IMR-90 (cell line): ENCODE results near the gene PAFAH2. TPM values are rescaled to one million over a fixed set of nuclear protein-coding genes. Genes with fewer than 3 reads are reported as not detected.
A peak's percentile ranks its signal among the peaks of the same experiment; 100 is the strongest.

Experiments
- ATAC-seq: fragments of 200-7000 bp; cut with Tn5 transposase; 2 replicates; pipeline ENCODE4 v1.9.1; 2020; ENCODE audit warnings: low read depth, mild to moderate bottlenecking, moderate library complexity
- BruUV-seq: library from RNA; stranded (reverse); fragments of 400-500 nt; replicated peaks from 2 replicates; lab custom pipeline; 2021; lab: Mats Ljungman, UMichigan
- CTCF ChIA-PET: fragments of 300-600 bp; formaldehyde crosslinking; extraction: SDS; loops from one replicate; lab custom pipeline; 2021; ENCODE audit warnings: antibody characterized with exemption; lab: Yijun Ruan, JAX
- POLR2A ChIA-PET: fragments of 300-600 bp; sonication (Branson Sonifier 250); formaldehyde crosslinking; loops from one replicate; lab custom pipeline; 2022; ENCODE audit warnings: antibody characterized with exemption; ENCODE audit not compliant: unreplicated experiment; lab: Charles Lee
- DNase-seq: peaks from one replicate; pipeline ENCODE4 v3.0.0; 2013
- H2AFZ ChIP-seq: replicated peaks from 2 replicates; pipeline ENCODE3; 2013; ENCODE audit warnings: low read length, mild to moderate bottlenecking; ENCODE audit not compliant: poor library complexity
- H2AK5ac ChIP-seq: 2 replicates; pipeline ENCODE4 v1.6.1; 2013; ENCODE audit warnings: low read depth, low read length, inconsistent platforms
- H2AK9ac ChIP-seq: replicated peaks from 2 replicates; pipeline ENCODE3; 2013; ENCODE audit warnings: mild to moderate bottlenecking, low read depth, low read length, moderate library complexity; ENCODE audit not compliant: poor library complexity
- H2BK120ac ChIP-seq: 2 replicates; pipeline ENCODE4 v1.6.1; 2013; ENCODE audit warnings: low read depth, low read length, inconsistent platforms
- H2BK15ac ChIP-seq: 3 replicates; pipeline ENCODE4 v1.6.1; 2013; ENCODE audit warnings: low read depth, low read length, inconsistent platforms
- H2BK20ac ChIP-seq: 2 replicates; pipeline ENCODE4 v1.6.1; 2013; ENCODE audit warnings: low read depth, mild to moderate bottlenecking, inconsistent platforms, low read length, moderate library complexity
- H2BK5ac ChIP-seq: 2 replicates; pipeline ENCODE4 v1.6.1; 2013; ENCODE audit warnings: mild to moderate bottlenecking, low read depth, low read length, inconsistent platforms; ENCODE audit not compliant: poor library complexity, severe bottlenecking
- H3K14ac ChIP-seq: replicated peaks from 2 replicates; pipeline ENCODE4 v1.6.1; 2013; ENCODE audit warnings: low read depth, low read length, inconsistent platforms
- H3K18ac ChIP-seq: 2 replicates; pipeline ENCODE4 v1.6.1; 2013; ENCODE audit warnings: low read depth, low read length, control low read depth
- H3K23ac ChIP-seq: 2 replicates; pipeline ENCODE4 v1.6.1; 2013; ENCODE audit warnings: low read depth, low read length, inconsistent platforms
- H3K27ac ChIP-seq: 2 replicates; pipeline ENCODE4 v1.5.1; 2013; ENCODE audit warnings: mild to moderate bottlenecking, control low read depth, low read length; ENCODE audit not compliant: insufficient read depth
- H3K27me3 ChIP-seq: 2 replicates; pipeline ENCODE4 v1.6.1; 2013; ENCODE audit warnings: low read length; ENCODE audit not compliant: control insufficient read depth, insufficient read depth
- H3K36me3 ChIP-seq: 2 replicates; pipeline ENCODE4 v1.6.1; 2013; ENCODE audit warnings: low read length, mixed read lengths; ENCODE audit not compliant: control insufficient read depth, insufficient read depth
- H3K4ac ChIP-seq: 2 replicates; pipeline ENCODE4 v1.6.1; 2013; ENCODE audit warnings: low read depth, low read length, inconsistent platforms
- H3K4me1 ChIP-seq: 2 replicates; pipeline ENCODE4 v1.6.1; 2013; ENCODE audit warnings: low read length, mixed read lengths; ENCODE audit not compliant: control insufficient read depth, insufficient read depth
- H3K4me2 ChIP-seq: 2 replicates; pipeline ENCODE4 v1.6.1; 2013; ENCODE audit warnings: low read depth, mild to moderate bottlenecking, control low read depth, low read length, moderate library complexity
- H3K4me3 ChIP-seq: 2 replicates; pipeline ENCODE4 v1.5.1; 2013; ENCODE audit warnings: low read depth, mild to moderate bottlenecking, control low read depth, low read length, moderate library complexity; ENCODE audit not compliant: insufficient read depth
- H3K56ac ChIP-seq: 2 replicates; pipeline ENCODE4 v1.6.1; 2013; ENCODE audit warnings: low read length, inconsistent platforms; ENCODE audit not compliant: insufficient read depth; ENCODE audit errors: extremely low read depth
- H3K79me1 ChIP-seq, 2 experiments: 2 replicates each; pipeline ENCODE4 v1.6.1; 2013; ENCODE audit warnings: low read length in 2 of 2, inconsistent platforms in 1 of 2, low read depth in 1 of 2
- H3K9ac ChIP-seq: 2 replicates; pipeline ENCODE4 v1.6.1; 2013; ENCODE audit warnings: low read depth, low read length, control low read depth
- H3K9me1 ChIP-seq: 2 replicates; pipeline ENCODE4 v1.6.1; 2013; ENCODE audit warnings: low read length, inconsistent platforms; ENCODE audit not compliant: insufficient read depth
- H3K9me3 ChIP-seq: 2 replicates; pipeline ENCODE4 v1.6.1; 2013; ENCODE audit warnings: low read length; ENCODE audit not compliant: control insufficient read depth, insufficient read depth
- H4K20me1 ChIP-seq: 2 replicates; pipeline ENCODE4 v1.6.1; 2013; ENCODE audit warnings: low read length, inconsistent platforms; ENCODE audit not compliant: insufficient read depth
- H4K5ac ChIP-seq: 2 replicates; pipeline ENCODE4 v1.6.1; 2013; ENCODE audit warnings: mild to moderate bottlenecking, low read depth, low read length, control low read depth
- H4K8ac ChIP-seq, 2 experiments: 2 replicates each; pipeline ENCODE4 v1.6.1; 2013; ENCODE audit warnings: low read depth in 2 of 2, low read length in 2 of 2, control low read depth in 1 of 2, inconsistent platforms in 1 of 2
- H4K91ac ChIP-seq: 2 replicates; pipeline ENCODE4 v1.6.1; 2013; ENCODE audit warnings: low read depth, low read length, inconsistent platforms; ENCODE audit not compliant: insufficient read depth
- FOS ChIP-seq: fragments of 150-350 bp; IDR thresholded peaks from 2 replicates; pipeline ENCODE4 v1.6.1; 2016; ENCODE audit warnings: low read depth, low read length
- MAFK ChIP-seq: IDR thresholded peaks from 2 replicates; pipeline ENCODE4 v1.6.1; 2012; ENCODE audit warnings: low read depth, low read length, improper control_type of control experiment
- MXI1 ChIP-seq: IDR thresholded peaks from 2 replicates; pipeline ENCODE4 v1.6.1; 2012; ENCODE audit warnings: low read depth, mild to moderate bottlenecking, low read length, moderate library complexity, borderline replicate concordance
- RAD21 ChIP-seq: IDR thresholded peaks from 2 replicates; pipeline ENCODE4 v1.6.1; 2012; ENCODE audit warnings: low read length, improper control_type of control experiment
- SMC3 ChIP-seq: fragments of 150-350 bp; IDR thresholded peaks from 2 replicates; pipeline ENCODE4 v1.6.1; 2016; ENCODE audit warnings: low read depth, mild to moderate bottlenecking, antibody characterized with exemption, low read length, moderate library complexity
- WGBS, 2 experiments: methylation state at CpG; one replicate each; pipeline versions ENCODE4 v1.1.5 to v1.1.7; 2013; ENCODE audit warnings: missing lambda C conversion rate in 2 of 2; ENCODE audit not compliant: insufficient read length in 1 of 2; ENCODE audit errors: extremely low coverage in 2 of 2; 5-methylcytosine and 5-hydroxymethylcytosine counted together
- dilution Hi-C: fragments of 300-500 bp; cut with HindIII; formaldehyde crosslinking; loops from one replicate; pipeline ENCODE4 v1.14.3; 2018; ENCODE audit warnings: low sequenced_read_pairs; ENCODE audit not compliant: unreplicated experiment
- in situ Hi-C: fragments of 300-500 bp; cut with MboI; formaldehyde crosslinking; loops from 3 replicates; pipeline ENCODE4 v1.14.3; 2019; ENCODE audit warnings: low sequenced_read_pairs, inconsistent platforms, mixed read lengths
- intact Hi-C: fragments of 100-400 bp; cut with micrococcal nuclease; formaldehyde crosslinking; loops from 2 replicates; pipeline ENCODE4 v1.10.0; 2022
- polyA plus RNA-seq, 3 experiments: library from polyadenylated mRNA; depleted of rRNA; stranded (reverse); fragments of >200 nt; gene quantifications; 2 replicates each; pipeline ENCODE4 v1.2.3, GENCODE V29; 2012; ENCODE audit warnings: low replicate concordance in 1 of 3
- total RNA-seq: library from RNA; depleted of rRNA; stranded (reverse); fragments of >200 nt; gene quantifications from 2 replicates; pipeline ENCODE4 v1.2.3, GENCODE V29; 2012

PAFAH2 gene
- total and polyA plus RNA-seq, 2 of the 4 experiments (the other 2 are of a cell fraction), result 8.3 to 12.2 TPM

GRCh38 chr1:25971811-25972180 lies 26.1 kb downstream of the PAFAH2 start:
- Histone ChIP-seq H3K9me3 (no peaks in the 10 kb centered on the region), H3K4ac (no peak overlapping the region), H3K4me1 (no peaks in the 10 kb centered on the region), H2BK20ac (no peak overlapping the region), H3K36me3 (peaks cover 32% of the 10 kb centered on the region), H3K79me1 (no peaks in the 10 kb centered on the region), H3K18ac (no peak overlapping the region), H4K5ac (no peak overlapping the region), H4K20me1 (no peaks in the 10 kb centered on the region), H3K9me1 (0 out of 2 replicates have a peak, but pooled peaks cover 5% of the 10 kb centered on the region), H3K14ac (0 out of 2 replicates have a peak overlapping the region, but pooled peaks have one; percentile 41), H3K27me3 (no peaks in the 10 kb centered on the region), H3K56ac (no peak overlapping the region), H3K4me2 (no peak overlapping the region), H2AK5ac (no peak overlapping the region), H4K8ac (no peak overlapping the region), H3K4me3 (no peak overlapping the region), H3K27ac (no peak overlapping the region), H2BK15ac (no peak overlapping the region), H4K91ac (no peak overlapping the region), H2BK120ac (no peak overlapping the region), H3K23ac (no peak overlapping the region), H3K9ac (no peak overlapping the region), H2AK9ac (no peak overlapping the region), H2BK5ac (no peak overlapping the region), H2AFZ (no peak overlapping the region)
- in situ Hi-C loops (no loop called here), intact Hi-C loops (no loop called here), dilution Hi-C loops (no loop called here)
- POLR2A ChIA-PET, result no interaction called here
- CTCF ChIA-PET, result interaction anchor here (0.6 kb wide), 1 partner anchor 148 kb away, joined by 6 read pairs; no protein-coding TSS in a partner anchor
- no peak for ATAC-seq
- no peak for TF ChIP-seq FOS
- no peak for TF ChIP-seq MXI1
- no peak for TF ChIP-seq RAD21
- TF ChIP-seq MAFK, result no peak
- no peak for TF ChIP-seq SMC3
- no TSS peak for BruUV-seq
- no CpG with 5 or more reads among the region's 1 CpG for WGBS, 2 experiments
- no peak for DNase-seq
